Measurements from ENCODE around the gene KLB. TPM values are rescaled to one million over a fixed set of nuclear protein-coding genes. Genes with fewer than 3 reads are reported as not detected.
"Not testable (repeated sequence)": the region's sequence is repeated elsewhere in the genome, so short reads cannot be mapped to it uniquely, and the experiment has no call there.

The KLB gene
- not detected in 2 replicates for total RNA-seq

- DNase-seq (ENCODE audit: extremely low read depth, low read depth, low spot score): no peak
These were observed at the start of gene KLB for GRCh38 chr4:39406763-39407583. Gene KLB, plus strand, starts transcription at chr4:39406930. Its CDS starts 20 bp downstream, at chr4:39406950.

DNA sequence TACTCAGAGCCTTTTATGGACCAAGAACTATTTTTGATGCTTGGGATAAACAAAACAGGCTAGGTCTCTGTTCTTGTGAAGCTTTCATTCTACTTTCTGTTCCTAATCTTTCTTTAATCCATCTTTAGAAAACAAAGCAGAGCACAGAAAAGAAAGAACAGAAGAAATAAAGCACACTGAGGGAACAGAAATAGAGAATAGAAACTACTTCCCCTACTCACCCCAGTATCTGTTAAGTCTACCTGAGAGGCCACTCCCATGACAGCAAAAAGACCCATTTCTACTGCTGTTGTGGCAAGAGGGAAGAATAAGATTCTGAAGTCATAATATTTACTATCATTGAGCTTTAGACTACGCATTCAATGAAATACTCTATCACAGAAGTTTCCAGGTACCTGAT, 49.7 kb upstream of the KLB start:
- no peak for DNase-seq (ENCODE audit: extremely low read depth, low read depth, low spot score)

GRCh38 chr4:39360611-39361010, 46.1 kb upstream of the KLB start:
- DNase-seq (ENCODE audit: extremely low read depth, low read depth, low spot score): not testable (repeated sequence)

DNA sequence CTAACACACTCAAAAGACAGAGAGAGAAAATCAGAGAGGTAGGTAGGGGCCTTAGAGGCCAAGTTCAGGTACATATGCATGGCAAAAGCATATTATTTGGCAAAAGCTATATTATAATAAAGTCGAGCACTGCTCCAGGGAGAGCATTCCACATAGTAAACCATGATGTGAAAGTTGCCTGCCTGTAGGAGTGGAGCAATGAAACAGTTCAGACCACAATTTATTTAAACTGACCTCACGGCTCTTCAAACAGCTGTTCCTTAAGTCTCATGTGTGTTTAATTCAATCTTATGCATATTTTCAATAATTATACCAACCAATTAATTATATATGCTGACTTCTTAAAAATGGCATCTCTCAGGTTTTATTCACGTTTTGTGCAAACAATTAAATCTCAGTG, 43.9 kb upstream of the KLB start:
- DNase-seq (ENCODE audit: extremely low read depth, low read depth, low spot score): no peak

GRCh38 chr4:39363773-39364393, 42.8 kb upstream of the KLB start:
- DNase-seq (ENCODE audit: extremely low read depth, low read depth, low spot score): no peak

GRCh38 chr4:39365360-39365759, 41.4 kb upstream of the KLB start:
- DNase-seq (ENCODE audit: extremely low read depth, low read depth, low spot score): no peak

GRCh38 chr4:39365830-39366771, 40.6 kb upstream of the KLB start, which contains the start of gene RFC1:
Gene RFC1, minus strand, starts transcription at chr4:39366362. Its CDS starts 121 bp downstream, at chr4:39366241.
- no peak for DNase-seq (ENCODE audit: extremely low read depth, low read depth, low spot score)

- no peak for DNase-seq (ENCODE audit: extremely low read depth, low read depth, low spot score)
These were observed 39.6 kb upstream of the KLB start for GRCh38 chr4:39367166-39367565.

DNA sequence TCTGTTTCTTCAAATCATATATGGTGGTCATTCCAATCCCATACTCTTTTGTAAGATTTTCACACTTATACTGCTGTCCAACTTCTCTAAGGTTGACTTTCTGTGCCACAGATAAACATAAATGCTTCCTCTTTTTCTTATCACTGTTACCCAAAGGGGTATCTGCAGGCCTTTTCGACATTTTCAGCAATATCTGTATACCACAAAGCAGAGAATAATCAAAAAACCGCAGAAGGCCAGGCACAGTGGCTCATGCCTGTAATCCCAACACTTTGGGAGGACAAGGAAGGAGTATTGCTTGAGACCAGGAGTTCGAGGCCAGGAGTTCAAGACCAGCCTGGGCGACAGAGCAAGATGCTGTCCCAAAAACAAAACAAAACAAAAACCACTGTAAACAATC, 37.4 kb upstream of the KLB start:
- DNase-seq (ENCODE audit: extremely low read depth, low read depth, low spot score): no peak

GRCh38 chr4:39371209-39371608, 35.5 kb upstream of the KLB start:
- DNase-seq (ENCODE audit: extremely low read depth, low read depth, low spot score): not testable (repeated sequence)

DNA sequence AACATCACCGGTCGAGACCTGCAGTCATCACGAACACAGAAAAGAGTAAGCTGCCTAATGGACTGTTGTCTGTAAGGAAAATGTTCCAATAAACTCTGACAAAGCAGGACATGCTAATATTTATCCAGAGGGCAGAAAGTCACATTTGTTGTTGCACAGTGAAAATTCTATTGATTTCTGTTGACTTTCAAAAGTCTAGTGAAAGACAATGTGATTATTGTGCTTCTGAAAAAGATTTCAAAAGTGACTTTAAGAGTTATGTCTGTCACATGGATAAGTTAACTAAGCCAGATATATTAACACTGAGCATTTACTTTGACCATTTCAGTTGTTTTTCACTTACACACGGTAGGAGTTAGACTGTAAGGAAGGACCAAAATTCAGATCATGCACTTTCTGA, 31.3 kb upstream of the KLB start:
- no peak for DNase-seq (ENCODE audit: extremely low read depth, low read depth, low spot score)

- no peak for DNase-seq (ENCODE audit: extremely low read depth, low read depth, low spot score)
These were observed 23.0 kb upstream of the KLB start for GRCh38 chr4:39383690-39384089.

- no peak for DNase-seq (ENCODE audit: extremely low read depth, low read depth, low spot score)
These were observed 22.2 kb upstream of the KLB start for GRCh38 chr4:39384563-39384962.

DNA sequence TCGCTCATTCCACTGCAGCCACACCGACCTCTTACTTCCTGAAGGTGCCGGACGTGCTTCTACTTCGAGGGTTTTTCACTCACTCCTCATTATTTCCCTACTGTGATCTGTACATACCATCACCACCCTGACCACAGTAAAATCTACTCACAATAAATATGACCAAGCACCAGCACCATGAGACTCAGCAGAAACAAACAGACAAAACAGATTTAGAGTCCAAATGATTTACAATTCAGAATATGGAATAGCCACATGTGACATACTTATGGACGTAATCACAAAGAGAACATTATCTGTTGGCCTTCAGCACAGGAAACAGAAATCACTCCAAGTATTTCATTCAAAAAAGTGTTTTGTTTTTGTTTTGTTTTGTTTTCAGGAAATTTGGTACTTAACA, 16.1 kb upstream of the KLB start:
- DNase-seq (ENCODE audit: extremely low read depth, low read depth, low spot score): no peak

GRCh38 chr4:39394706-39395105, 12.0 kb upstream of the KLB start:
- no peak for DNase-seq (ENCODE audit: extremely low read depth, low read depth, low spot score)

GRCh38 chr4:39401640-39402039, 5.1 kb upstream of the KLB start:
- not testable (repeated sequence) for DNase-seq (ENCODE audit: extremely low read depth, low read depth, low spot score)

GRCh38 chr4:39407584-39407885, 805 bp downstream of the KLB start:
- no peak for DNase-seq (ENCODE audit: extremely low read depth, low read depth, low spot score)

DNA sequence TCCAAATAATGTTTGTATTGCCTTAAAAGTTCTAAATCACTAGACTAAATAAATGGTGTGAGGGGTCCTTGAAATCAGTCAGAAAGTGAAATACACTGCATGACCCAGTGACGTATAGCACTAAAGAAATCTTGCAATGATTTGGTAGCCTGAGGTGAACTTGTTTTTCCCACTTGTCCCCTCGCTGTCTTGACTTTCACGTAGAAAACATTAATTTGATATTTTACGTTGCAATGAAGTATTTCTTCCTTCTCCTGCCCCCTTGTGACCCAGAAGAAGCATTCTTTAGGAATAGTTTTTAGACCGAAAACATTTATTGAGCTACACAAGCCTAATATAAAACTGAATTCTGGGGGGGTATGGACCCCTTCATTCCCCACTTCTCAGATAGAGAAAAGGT, 3.7 kb downstream of the KLB start:
- DNase-seq (ENCODE audit: extremely low read depth, low read depth, low spot score): peak; percentile 2

DNA sequence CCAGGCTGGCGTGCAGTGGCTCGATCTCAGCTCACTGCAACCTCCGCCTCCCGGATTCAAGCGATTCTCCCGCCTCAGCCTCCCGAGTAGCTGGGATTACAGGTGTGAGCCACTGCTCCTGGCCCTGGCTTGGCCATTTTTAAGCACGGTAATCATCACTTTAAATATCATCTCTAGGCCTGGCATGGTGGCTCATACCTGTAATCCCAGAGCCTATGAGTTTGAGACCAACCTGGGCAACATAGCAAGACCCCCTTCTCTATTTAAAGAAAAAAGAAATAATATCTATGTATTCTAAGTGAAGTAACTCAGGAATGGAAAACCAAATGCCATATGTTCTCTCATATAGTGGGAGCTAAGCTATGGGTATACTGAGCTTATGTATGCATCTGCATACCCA, 4.8 kb downstream of the KLB start:
- not testable (repeated sequence) for DNase-seq (ENCODE audit: extremely low read depth, low read depth, low spot score)

GRCh38 chr4:39415678-39416283, 9.1 kb downstream of the KLB start:
- no peak for DNase-seq (ENCODE audit: extremely low read depth, low read depth, low spot score)

- DNase-seq (ENCODE audit: extremely low read depth, low read depth, low spot score): no peak
These were observed 15.5 kb downstream of the KLB start for GRCh38 chr4:39422247-39422646.

Data from glomerular endothelial cell (primary cell).